Trophoblast cell (in vitro differentiated cells and primary cell): ENCODE data around the gene ZHX3. TPM values are rescaled to one million over a fixed set of nuclear protein-coding genes. Genes with fewer than 3 reads are reported as not detected.

ENCODE experiments used
- DNase-seq, 2 donors: peaks; one replicate each; pipeline ENCODE4 v3.0.0-alpha.2; 2016
- H2AFZ ChIP-seq: 2 replicates; pipeline ENCODE4 v1.6.1; 2013; ENCODE audit warnings: low read length, moderate library complexity, mild to moderate bottlenecking; ENCODE audit not compliant: insufficient read depth, poor library complexity
- H2AK5ac ChIP-seq: 2 replicates; pipeline ENCODE4 v1.6.1; 2013; ENCODE audit warnings: mild to moderate bottlenecking, low read length
- H2BK120ac ChIP-seq: 2 replicates; pipeline ENCODE4 v1.6.1; 2013; ENCODE audit warnings: low read length, mild to moderate bottlenecking, moderate library complexity; ENCODE audit not compliant: insufficient read depth, poor library complexity
- H2BK12ac ChIP-seq: 2 replicates; pipeline ENCODE4 v1.6.1; 2013; ENCODE audit warnings: mild to moderate bottlenecking, low read length, moderate library complexity
- H2BK5ac ChIP-seq: 2 replicates; pipeline ENCODE4 v1.6.1; 2013; ENCODE audit warnings: low read length, low read depth, moderate library complexity, mild to moderate bottlenecking; ENCODE audit not compliant: poor library complexity
- H3K14ac ChIP-seq: 2 replicates; pipeline ENCODE4 v1.6.1; 2013; ENCODE audit warnings: mild to moderate bottlenecking, low read length
- H3K18ac ChIP-seq: 2 replicates; pipeline ENCODE4 v1.6.1; 2013; ENCODE audit warnings: mild to moderate bottlenecking, low read length
- H3K23ac ChIP-seq: 2 replicates; pipeline ENCODE4 v1.6.1; 2013; ENCODE audit warnings: low read length
- H3K27ac ChIP-seq: 2 replicates; pipeline ENCODE4 v1.5.1; 2013; ENCODE audit warnings: low read depth, mild to moderate bottlenecking, inconsistent platforms, low read length, moderate library complexity
- H3K27me3 ChIP-seq: 2 replicates; pipeline ENCODE4 v1.6.1; 2013; ENCODE audit warnings: inconsistent platforms, mild to moderate bottlenecking, low read length, moderate library complexity; ENCODE audit not compliant: insufficient read depth
- H3K36me3 ChIP-seq, 2 experiments: 1 replicate in 1 of 2; 2 replicates in 1 of 2; pipeline ENCODE4 v1.6.1; 2013; ENCODE audit warnings: low read length in 2 of 2, mild to moderate bottlenecking in 2 of 2, moderate library complexity in 1 of 2; ENCODE audit not compliant: insufficient read depth in 2 of 2, control insufficient read depth in 1 of 2
- H3K4ac ChIP-seq: 2 replicates; pipeline ENCODE4 v1.6.1; 2013; ENCODE audit warnings: low read depth, mild to moderate bottlenecking, low read length, moderate library complexity
- H3K4me1 ChIP-seq, 2 experiments: 1 replicate in 1 of 2; 2 replicates in 1 of 2; pipeline ENCODE4 v1.6.1; 2013; ENCODE audit warnings: low read length in 2 of 2, mild to moderate bottlenecking in 2 of 2, moderate library complexity in 1 of 2; ENCODE audit not compliant: insufficient read depth in 2 of 2, control insufficient read depth in 1 of 2
- H3K4me2 ChIP-seq: 2 replicates; pipeline ENCODE4 v1.6.1; 2013; ENCODE audit warnings: inconsistent platforms, mild to moderate bottlenecking, low read length, moderate library complexity
- H3K4me3 ChIP-seq: 2 replicates; pipeline ENCODE4 v1.5.1; 2013; ENCODE audit warnings: mild to moderate bottlenecking, low read depth, low read length, inconsistent platforms
- H3K79me1 ChIP-seq: one replicate; pipeline ENCODE4 v1.6.1; 2013; ENCODE audit warnings: low read length
- H3K79me2 ChIP-seq: 2 replicates; pipeline ENCODE4 v1.6.1; 2013; ENCODE audit warnings: low read length, mild to moderate bottlenecking; ENCODE audit not compliant: control insufficient read depth, insufficient read depth, poor library complexity
- H3K9ac ChIP-seq: 2 replicates; pipeline ENCODE4 v1.6.1; 2013; ENCODE audit warnings: mild to moderate bottlenecking, low read length
- H3K9me3 ChIP-seq: 2 replicates; pipeline ENCODE4 v1.6.1; 2013; ENCODE audit warnings: low read depth, mild to moderate bottlenecking, control low read depth, inconsistent platforms, low read length; ENCODE audit not compliant: insufficient read depth
- H4K12ac ChIP-seq: 2 replicates; pipeline ENCODE4 v1.6.1; 2013; ENCODE audit warnings: low read depth, mild to moderate bottlenecking, low read length, moderate library complexity
- H4K8ac ChIP-seq: 2 replicates; pipeline ENCODE4 v1.6.1; 2013; ENCODE audit warnings: low read depth, mild to moderate bottlenecking, low read length, moderate library complexity
- H4K91ac ChIP-seq: one replicate; pipeline ENCODE4 v1.6.1; 2013; ENCODE audit warnings: low read depth, mild to moderate bottlenecking, low read length, moderate library complexity
- WGBS: extraction: QIAGEN DNeasy Blood & Tissue Kit; methylation state at CpG from one replicate; pipeline ENCODE4 v1.1.7; 2013; ENCODE audit warnings: missing lambda C conversion rate; ENCODE audit not compliant: insufficient read length, insufficient coverage; ENCODE audit errors: extremely low coverage; 5-methylcytosine and 5-hydroxymethylcytosine counted together
- polyA plus RNA-seq: library from polyadenylated mRNA; stranded (reverse); fragments of 200-250 nt; gene quantifications from 2 replicates; pipeline ENCODE4 v1.2.3, GENCODE V29; 2013

Gene ZHX3, protein sequence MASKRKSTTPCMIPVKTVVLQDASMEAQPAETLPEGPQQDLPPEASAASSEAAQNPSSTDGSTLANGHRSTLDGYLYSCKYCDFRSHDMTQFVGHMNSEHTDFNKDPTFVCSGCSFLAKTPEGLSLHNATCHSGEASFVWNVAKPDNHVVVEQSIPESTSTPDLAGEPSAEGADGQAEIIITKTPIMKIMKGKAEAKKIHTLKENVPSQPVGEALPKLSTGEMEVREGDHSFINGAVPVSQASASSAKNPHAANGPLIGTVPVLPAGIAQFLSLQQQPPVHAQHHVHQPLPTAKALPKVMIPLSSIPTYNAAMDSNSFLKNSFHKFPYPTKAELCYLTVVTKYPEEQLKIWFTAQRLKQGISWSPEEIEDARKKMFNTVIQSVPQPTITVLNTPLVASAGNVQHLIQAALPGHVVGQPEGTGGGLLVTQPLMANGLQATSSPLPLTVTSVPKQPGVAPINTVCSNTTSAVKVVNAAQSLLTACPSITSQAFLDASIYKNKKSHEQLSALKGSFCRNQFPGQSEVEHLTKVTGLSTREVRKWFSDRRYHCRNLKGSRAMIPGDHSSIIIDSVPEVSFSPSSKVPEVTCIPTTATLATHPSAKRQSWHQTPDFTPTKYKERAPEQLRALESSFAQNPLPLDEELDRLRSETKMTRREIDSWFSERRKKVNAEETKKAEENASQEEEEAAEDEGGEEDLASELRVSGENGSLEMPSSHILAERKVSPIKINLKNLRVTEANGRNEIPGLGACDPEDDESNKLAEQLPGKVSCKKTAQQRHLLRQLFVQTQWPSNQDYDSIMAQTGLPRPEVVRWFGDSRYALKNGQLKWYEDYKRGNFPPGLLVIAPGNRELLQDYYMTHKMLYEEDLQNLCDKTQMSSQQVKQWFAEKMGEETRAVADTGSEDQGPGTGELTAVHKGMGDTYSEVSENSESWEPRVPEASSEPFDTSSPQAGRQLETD
- polyA plus RNA-seq: 5.3 and 6.3 TPM in 2 replicates

GRCh38 chr20:41317546-41318270 lies at the start of gene ZHX3:
Gene ZHX3 (minus strand): TSS chr20:41317731. CDS start chr20:41204916, 112,815 bp downstream.
- H4K91ac ChIP-seq: peak within 1 kb of the TSS; percentile 66
- H3K9me3 ChIP-seq: no peaks in the 10 kb centered on the region
- H3K27me3 ChIP-seq: no peaks in the 10 kb centered on the region
- no CpG with 5 or more reads among the region's 64 CpGs for WGBS
- peak within 1 kb of the TSS; percentile 76 for H3K18ac ChIP-seq
- H3K79me1 ChIP-seq: peaks cover 4% of the 10 kb centered on the region
- peaks cover 5 to 6% of the 10 kb centered on the region in 2 experiments for H3K4me1 ChIP-seq
- peak within 1 kb of the TSS; percentile 19 for H2BK12ac ChIP-seq
- peak within 1 kb of the TSS; percentile 23 for H4K12ac ChIP-seq
- peak within 1 kb of the TSS; percentile 69 for H4K8ac ChIP-seq
- peak within 1 kb of the TSS; percentile 73 for H2AFZ ChIP-seq
- peak within 1 kb of the TSS; percentile 42 for H3K4ac ChIP-seq
- peak within 1 kb of the TSS; percentile 68 for H2BK120ac ChIP-seq
- no peaks in the 10 kb centered on the region for H3K36me3 ChIP-seq
- H3K27ac ChIP-seq: peak within 1 kb of the TSS; percentile 75
- H3K4me3 ChIP-seq: peak within 1 kb of the TSS; percentile 95
- H3K79me2 ChIP-seq: peaks cover 3% of the 10 kb centered on the region
- H2AK5ac ChIP-seq: no peak within 1 kb of the TSS
- H2BK5ac ChIP-seq: peak within 1 kb of the TSS; percentile 49
- peak within 1 kb of the TSS; percentile 80 for H3K14ac ChIP-seq
- DNase-seq: peak; percentile 82 to 84
- no peak within 1 kb of the TSS for H3K23ac ChIP-seq
- peak within 1 kb of the TSS; percentile 76 for H3K4me2 ChIP-seq
- H3K9ac ChIP-seq: peak within 1 kb of the TSS; percentile 82

DNA sequence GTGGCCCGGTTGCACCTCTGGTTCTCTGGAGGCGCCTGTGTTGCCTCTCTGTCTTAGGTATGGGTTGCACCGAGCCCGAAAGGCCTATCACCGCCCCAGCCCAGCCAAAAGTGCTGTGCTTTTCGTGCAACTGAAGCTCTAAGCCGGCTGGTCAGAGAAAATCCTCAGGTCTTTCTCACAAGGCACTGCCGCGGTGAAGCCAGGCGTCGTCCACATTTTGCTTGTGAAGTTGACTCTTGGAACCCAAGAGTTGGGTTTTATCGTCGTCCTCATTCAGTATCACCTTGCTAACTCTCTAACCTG lies 49.8 kb upstream of the ZHX3 start:
- Histone ChIP-seq H3K9ac (no peak overlapping the region), H3K79me2 (no peaks in the 10 kb centered on the region), H3K4ac (no peak overlapping the region), H4K91ac (no peak overlapping the region), H3K79me1 (no peaks in the 10 kb centered on the region), H2BK120ac (no peak overlapping the region), H4K8ac (no peak overlapping the region), H3K36me3 (no peaks in the 10 kb centered on the region), H3K4me1 (peaks cover 0 to 7% of the 10 kb centered on the region in 2 experiments), H4K12ac (no peak overlapping the region), H2BK12ac (no peak overlapping the region), H2BK5ac (no peak overlapping the region), H3K4me3 (no peak overlapping the region), H3K27me3 (peaks cover 33% of the 10 kb centered on the region), H3K9me3 (peaks cover 14% of the 10 kb centered on the region), H3K27ac (no peak overlapping the region), H2AFZ (no peak overlapping the region), H3K14ac (no peak overlapping the region), H3K18ac (no peak overlapping the region), H3K23ac (no peak overlapping the region), H2AK5ac (no peak overlapping the region), H3K4me2 (no peak overlapping the region)
- WGBS: no CpG with 5 or more reads among the region's 13 CpGs
- DNase-seq: no peak

- Histone ChIP-seq H4K12ac (no peak within 1 kb of the TSS), H2AK5ac (no peak within 1 kb of the TSS), H2BK5ac (no peak within 1 kb of the TSS), H3K79me1 (no peaks in the 10 kb centered on the region), H3K23ac (no peak within 1 kb of the TSS), H3K4me3 (peak within 1 kb of the TSS; percentile 57), H2BK120ac (no peak within 1 kb of the TSS), H3K27ac (no peak within 1 kb of the TSS), H3K36me3 (no peaks in the 10 kb centered on the region), H2BK12ac (no peak within 1 kb of the TSS), H3K4ac (no peak within 1 kb of the TSS), H3K4me1 (peaks cover 0 to 7% of the 10 kb centered on the region in 2 experiments), H3K9ac (no peak within 1 kb of the TSS), H3K9me3 (peaks cover 10% of the 10 kb centered on the region), H4K91ac (peak within 1 kb of the TSS; percentile 14), H3K27me3 (peaks cover 33% of the 10 kb centered on the region), H3K4me2 (peak within 1 kb of the TSS; percentile 75), H3K79me2 (no peaks in the 10 kb centered on the region), H2AFZ (peak within 1 kb of the TSS; percentile 39), H3K18ac (no peak within 1 kb of the TSS), H3K14ac (no peak within 1 kb of the TSS), H4K8ac (no peak within 1 kb of the TSS)
- peak in 1 of 2 donors; percentile 8 for DNase-seq
- WGBS: no CpG with 5 or more reads among the region's 93 CpGs
These were observed 49.2 kb upstream of the ZHX3 start, which contains the start of gene EMILIN3 for GRCh38 chr20:41366546-41367392. Gene EMILIN3 (minus strand): TSS chr20:41366818. CDS start chr20:41366634, 184 bp downstream.
